ENCODE measurements around the gene ARHGAP26. TPM values are rescaled to one million over a fixed set of nuclear protein-coding genes. Genes with fewer than 3 reads are reported as not detected.

Gene ARHGAP26
- total RNA-seq, 1 donor from 2014 or later, result 18.7 TPM

DNA sequence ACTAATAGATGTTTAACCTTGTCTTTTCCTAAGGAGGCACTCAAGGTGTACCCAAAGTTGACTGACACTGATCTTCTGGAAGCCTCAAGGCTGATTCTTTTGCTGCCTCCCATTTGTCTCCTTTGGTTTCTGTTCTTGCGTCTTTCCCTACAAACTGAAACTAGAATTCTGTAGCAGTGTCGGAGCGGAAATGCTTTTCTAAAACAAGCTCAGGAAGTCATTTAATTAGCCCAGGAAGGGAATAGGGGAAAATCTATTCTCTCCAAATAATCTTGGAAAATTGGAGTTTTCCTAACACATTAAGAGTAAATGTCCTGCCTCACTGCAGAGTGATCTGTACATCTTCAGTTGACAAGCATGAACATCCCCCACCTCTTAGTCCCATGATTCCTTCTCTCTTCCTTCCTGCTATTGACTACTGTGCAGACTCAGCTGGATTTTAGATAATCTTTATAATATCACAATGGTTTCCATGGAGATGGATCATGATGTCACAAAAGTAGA, 450.6 kb downstream of the ARHGAP26 start:
- Mint-ChIP-seq H3K36me3 (peaks cover 3% of the 10 kb centered on the region), H3K4me3 (no peak overlapping the region), H3K27ac (no peak overlapping the region), H3K27me3 (no peaks in the 10 kb centered on the region), H3K9me3 (no peaks in the 10 kb centered on the region), H3K4me1 (ENCODE audit: unreplicated experiment) (peaks cover 72% of the 10 kb centered on the region)
- TF ChIP-seq, protein P1, sequence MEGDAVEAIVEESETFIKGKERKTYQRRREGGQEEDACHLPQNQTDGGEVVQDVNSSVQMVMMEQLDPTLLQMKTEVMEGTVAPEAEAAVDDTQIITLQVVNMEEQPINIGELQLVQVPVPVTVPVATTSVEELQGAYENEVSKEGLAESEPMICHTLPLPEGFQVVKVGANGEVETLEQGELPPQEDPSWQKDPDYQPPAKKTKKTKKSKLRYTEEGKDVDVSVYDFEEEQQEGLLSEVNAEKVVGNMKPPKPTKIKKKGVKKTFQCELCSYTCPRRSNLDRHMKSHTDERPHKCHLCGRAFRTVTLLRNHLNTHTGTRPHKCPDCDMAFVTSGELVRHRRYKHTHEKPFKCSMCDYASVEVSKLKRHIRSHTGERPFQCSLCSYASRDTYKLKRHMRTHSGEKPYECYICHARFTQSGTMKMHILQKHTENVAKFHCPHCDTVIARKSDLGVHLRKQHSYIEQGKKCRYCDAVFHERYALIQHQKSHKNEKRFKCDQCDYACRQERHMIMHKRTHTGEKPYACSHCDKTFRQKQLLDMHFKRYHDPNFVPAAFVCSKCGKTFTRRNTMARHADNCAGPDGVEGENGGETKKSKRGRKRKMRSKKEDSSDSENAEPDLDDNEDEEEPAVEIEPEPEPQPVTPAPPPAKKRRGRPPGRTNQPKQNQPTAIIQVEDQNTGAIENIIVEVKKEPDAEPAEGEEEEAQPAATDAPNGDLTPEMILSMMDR (conservative IDR thresholded peaks at IDR 0.05), result no peak
- DNase-seq (ENCODE audit: extremely low spot score, unreplicated experiment), result no peak

DNA sequence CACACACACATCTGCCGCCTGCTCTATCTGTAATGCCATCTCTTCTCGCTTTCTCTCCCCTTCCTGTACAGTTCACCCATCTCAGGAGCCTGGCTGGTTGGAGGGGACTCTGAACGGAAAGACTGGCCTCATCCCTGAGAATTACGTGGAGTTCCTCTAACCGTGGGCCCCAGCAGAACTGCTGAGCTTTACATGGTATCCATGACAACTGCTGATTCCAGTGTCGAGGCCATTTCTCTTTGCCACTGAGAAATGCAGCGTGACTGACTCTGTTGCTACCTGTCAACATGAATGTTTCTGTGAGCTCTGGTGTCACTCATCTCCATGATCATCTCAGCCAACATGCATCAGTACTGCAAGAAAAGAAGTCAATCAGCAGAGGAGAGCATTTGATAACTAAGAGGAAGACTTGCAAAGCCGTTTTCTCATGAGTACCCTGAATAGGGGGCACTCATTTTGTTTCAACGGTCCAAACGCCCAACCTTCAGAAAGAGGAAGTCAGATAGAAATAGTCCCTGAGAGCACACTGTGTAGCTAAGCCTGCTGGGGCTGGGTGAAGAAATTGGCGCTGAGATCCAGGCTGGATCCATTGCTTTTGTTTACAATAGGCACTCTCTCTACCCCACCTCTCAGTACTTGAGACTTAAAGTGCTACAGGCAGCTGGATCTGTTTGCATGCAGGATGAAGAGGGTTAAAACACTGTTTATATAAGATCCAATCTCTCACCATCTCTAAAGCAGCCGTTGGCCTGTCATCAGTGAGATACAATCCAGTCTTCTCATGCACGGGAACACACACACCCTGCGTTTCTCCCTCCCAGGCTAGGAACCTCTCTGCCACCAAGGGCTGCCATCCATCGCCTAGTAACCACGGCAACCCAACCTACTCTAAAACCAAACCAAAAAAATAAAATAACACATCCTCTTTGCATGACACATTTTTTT, 452.4 kb downstream of the ARHGAP26 start:
- TF ChIP-seq, protein P1 (conservative IDR thresholded peaks at IDR 0.05), result no peak
- H3K4me3 Mint-ChIP-seq, result peak overlapping the region; percentile 77
- H3K36me3 Mint-ChIP-seq, result peaks cover 3% of the 10 kb centered on the region
- no peaks in the 10 kb centered on the region for H3K9me3 Mint-ChIP-seq
- no peak for DNase-seq (ENCODE audit: extremely low spot score, unreplicated experiment)
- H3K4me1 Mint-ChIP-seq (ENCODE audit: unreplicated experiment), result peaks cover 60% of the 10 kb centered on the region
- peak overlapping the region; percentile 64 for H3K27ac Mint-ChIP-seq
- peaks cover 3% of the 10 kb centered on the region for H3K27me3 Mint-ChIP-seq

DNA sequence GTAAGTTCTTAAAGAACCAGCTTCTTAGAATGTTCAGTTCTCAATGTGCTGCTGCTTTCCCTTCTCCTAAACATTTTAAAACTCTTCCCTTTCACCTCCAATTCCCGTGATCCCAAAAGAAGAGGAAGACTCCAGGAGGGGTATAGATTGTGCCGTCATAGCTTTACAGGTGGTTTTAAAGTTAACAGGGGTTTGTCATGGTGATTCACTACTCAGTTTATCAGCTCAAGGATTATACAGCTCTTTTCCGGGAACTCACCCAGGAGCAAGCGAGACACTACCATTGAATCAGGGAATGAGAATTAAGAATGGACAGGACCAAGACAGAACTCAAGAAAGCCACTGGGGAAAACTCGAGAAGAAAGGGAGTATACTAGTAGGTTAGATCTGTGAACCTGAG, 454.5 kb downstream of the ARHGAP26 start:
- Mint-ChIP-seq H3K27me3 (peaks cover 3% of the 10 kb centered on the region), H3K4me1 (ENCODE audit: unreplicated experiment) (peaks cover 54% of the 10 kb centered on the region), H3K9me3 (no peaks in the 10 kb centered on the region), H3K4me3 (peak overlapping the region; percentile 6), H3K36me3 (peaks cover 3% of the 10 kb centered on the region), H3K27ac (peak overlapping the region; percentile 32)
- DNase-seq (ENCODE audit: extremely low spot score, unreplicated experiment), result no peak
- TF ChIP-seq, protein P1 (conservative IDR thresholded peaks at IDR 0.05), result no peak

DNA sequence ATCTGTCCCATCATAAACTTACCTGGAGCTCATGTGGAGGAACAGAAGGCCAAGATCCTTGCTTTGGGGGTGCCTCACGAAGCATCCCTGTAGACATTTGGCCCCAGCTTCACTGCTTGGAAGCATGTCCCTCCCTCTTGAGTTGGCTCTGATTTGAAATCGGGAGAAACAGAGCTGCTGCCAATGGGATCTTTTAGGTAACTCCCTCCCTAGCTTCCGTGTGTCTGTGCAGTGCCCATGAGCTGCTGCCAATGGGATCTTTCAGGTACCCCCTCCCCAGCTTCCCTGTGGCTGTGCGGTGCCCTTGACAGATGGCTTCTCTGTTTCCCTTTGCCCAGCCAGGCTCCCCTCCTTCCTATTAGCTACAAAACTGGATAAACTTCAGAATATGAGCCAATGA, 455.3 kb downstream of the ARHGAP26 start:
- Mint-ChIP-seq H3K27ac (no peak overlapping the region), H3K36me3 (peaks cover 3% of the 10 kb centered on the region), H3K4me3 (no peak overlapping the region), H3K9me3 (no peaks in the 10 kb centered on the region), H3K27me3 (peaks cover 3% of the 10 kb centered on the region), H3K4me1 (ENCODE audit: unreplicated experiment) (peaks cover 58% of the 10 kb centered on the region)
- DNase-seq (ENCODE audit: extremely low spot score, unreplicated experiment), result no peak
- TF ChIP-seq, protein P1 (conservative IDR thresholded peaks at IDR 0.05), result no peak

DNA sequence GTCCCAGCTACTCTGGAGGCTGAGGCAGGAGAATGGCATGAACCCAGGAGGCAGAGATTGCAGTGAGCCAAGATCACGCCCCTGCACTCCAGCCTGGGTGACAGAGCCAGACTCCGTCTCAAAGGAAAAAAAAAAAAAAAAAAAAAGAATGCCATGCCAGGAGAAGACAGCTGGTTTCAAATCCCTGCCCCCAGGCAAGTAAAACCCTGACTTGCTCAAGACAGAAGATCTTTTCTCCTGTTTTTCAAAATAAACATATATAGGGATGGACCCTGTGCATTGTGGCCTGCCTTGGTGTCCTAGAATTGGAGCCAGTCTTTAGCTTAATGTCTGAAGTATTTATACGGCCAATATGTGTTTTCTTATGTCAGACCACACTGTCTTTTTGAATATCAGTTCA, 456.2 kb downstream of the ARHGAP26 start:
- no peaks in the 10 kb centered on the region for H3K9me3 Mint-ChIP-seq
- TF ChIP-seq, protein P1 (conservative IDR thresholded peaks at IDR 0.05), result no peak
- H3K36me3 Mint-ChIP-seq, result peaks cover 3% of the 10 kb centered on the region
- no peak overlapping the region for H3K4me3 Mint-ChIP-seq
- DNase-seq (ENCODE audit: extremely low spot score, unreplicated experiment), result no peak
- H3K27ac Mint-ChIP-seq, result no peak overlapping the region
- peaks cover 57% of the 10 kb centered on the region for H3K4me1 Mint-ChIP-seq (ENCODE audit: unreplicated experiment)
- peaks cover 6% of the 10 kb centered on the region for H3K27me3 Mint-ChIP-seq

All from type B pancreatic cell (in vitro differentiated cells).